Activated CD4-positive, alpha-beta T cell treated with anti-CD3 and anti-CD28 coated beads for 36 hours (primary cell): ENCODE measurements around the gene MLLT1. TPM values are rescaled to one million over a fixed set of nuclear protein-coding genes. Genes with fewer than 3 reads are reported as not detected.

Experiments used
- ATAC-seq: fragments of 200-7000 bp; cut with Tn5 transposase; one replicate; pipeline ENCODE4 v1.10.0; 2021; ENCODE audit warnings: mild to moderate bottlenecking, moderate library complexity
- CTCF ChIA-PET: fragments of 350-600 bp; sonication (Branson Sonifier 250); formaldehyde crosslinking; loops from one replicate; lab custom pipeline; 2021; ENCODE audit warnings: antibody characterized with exemption; lab: Charles Lee
- POLR2A ChIA-PET: fragments of 350-600 bp; sonication (Branson Sonifier 250); formaldehyde crosslinking; loops from one replicate; lab custom pipeline; 2021; ENCODE audit warnings: antibody characterized with exemption, inconsistent platforms; lab: Charles Lee
- DNase-seq: peaks from one replicate; pipeline ENCODE4 v3.0.0-alpha.2; 2020
- H3K27ac Mint-ChIP-seq: one replicate; pipeline ENCODE4 v1.8.0; 2021; ENCODE audit warnings: mixed read lengths
- H3K27me3 Mint-ChIP-seq: one replicate; pipeline ENCODE4 v1.8.0; 2021; ENCODE audit warnings: mixed read lengths
- H3K36me3 Mint-ChIP-seq: one replicate; pipeline ENCODE4 v1.8.0; 2021; ENCODE audit warnings: low read depth, mixed read lengths
- H3K4me1 Mint-ChIP-seq: one replicate; pipeline ENCODE4 v1.8.0; 2021; ENCODE audit warnings: mixed read lengths
- H3K4me3 Mint-ChIP-seq: one replicate; pipeline ENCODE4 v1.8.0; 2021; ENCODE audit warnings: mild to moderate bottlenecking, moderate library complexity, mixed read lengths
- H3K9me3 Mint-ChIP-seq: one replicate; pipeline ENCODE4 v1.8.0; 2021; ENCODE audit warnings: low read depth, mixed read lengths
- intact Hi-C, 2 experiments: fragments of 100-400 bp; cut with DNase I in 1 of 2; cut with micrococcal nuclease in 1 of 2; formaldehyde crosslinking; loops; one replicate each; pipeline versions ENCODE4 v1.14.2 to v1.15.1; 2022 to 2024; cut with DNase I, micrococcal nuclease
- total RNA-seq, 2 experiments: library from RNA; stranded (reverse); gene quantifications; one replicate each; pipeline ENCODE4 v1.2.3, GENCODE V29; 2021

MLLT1 gene
- total RNA-seq, 2 experiments from 2014 or later: 45.0 to 46.6 TPM

DNA sequence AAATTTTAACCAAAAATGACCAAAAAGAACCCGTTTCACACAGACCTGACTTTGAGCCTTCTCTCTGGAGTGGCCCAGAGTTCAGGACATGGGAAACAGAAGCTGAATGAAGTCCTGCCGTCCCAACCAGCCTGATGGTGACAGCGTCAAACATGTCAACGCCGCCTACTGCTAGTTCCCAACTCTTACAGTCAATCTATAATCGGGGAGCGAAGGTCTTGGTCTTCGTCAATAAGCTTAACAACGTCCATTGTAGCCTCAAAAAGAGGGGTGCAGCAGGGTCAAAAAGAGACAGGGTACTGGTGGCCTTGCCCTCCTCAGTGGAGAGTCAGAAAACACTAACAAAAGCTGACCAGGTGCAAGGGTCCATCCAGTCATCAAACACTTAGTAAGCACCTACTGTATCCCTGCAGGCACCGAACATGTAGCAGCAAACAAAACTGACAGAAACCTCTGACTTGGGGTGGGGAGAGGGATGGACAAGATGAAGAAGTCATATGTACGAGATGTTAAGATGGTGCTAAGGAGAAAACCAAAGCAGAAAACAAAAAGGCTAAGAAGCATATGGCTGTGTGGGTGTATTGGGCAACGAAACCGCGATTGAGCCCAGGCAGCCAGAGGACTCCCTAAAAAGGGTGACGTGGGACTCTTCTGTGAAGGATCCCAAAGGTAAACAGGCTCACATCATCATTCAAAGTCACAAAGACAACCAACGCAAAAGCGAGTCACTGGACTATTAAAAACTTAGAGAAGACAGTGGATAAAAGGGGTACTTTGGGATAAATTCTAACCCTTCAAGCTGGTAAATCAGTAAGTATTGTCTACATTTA lies 12.0 kb downstream of the MLLT1 start:
- CTCF ChIA-PET: no interaction called here

DNA sequence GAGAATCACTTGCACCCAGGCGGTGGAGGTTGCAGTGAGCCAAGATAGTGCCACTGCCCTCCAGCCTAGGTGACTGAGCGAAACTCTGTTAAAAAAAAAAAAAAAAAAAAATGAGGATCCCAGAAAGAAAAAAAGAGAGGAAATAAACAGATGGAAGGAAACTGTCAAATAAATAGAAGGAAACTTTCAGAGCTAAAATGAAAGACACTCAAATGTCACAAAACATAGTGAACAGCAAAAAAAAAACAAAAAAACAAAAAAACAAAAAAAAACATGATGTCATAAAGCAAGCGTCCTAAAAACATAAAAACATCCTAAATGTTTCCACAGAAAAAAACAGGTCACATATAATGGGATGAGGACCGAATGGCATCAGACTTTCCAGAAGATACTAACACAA lies 15.0 kb downstream of the MLLT1 start:
- Mint-ChIP-seq H3K36me3 (peaks cover 24% of the 10 kb centered on the region), H3K27ac (no peak overlapping the region), H3K27me3 (no peaks in the 10 kb centered on the region), H3K4me3 (no peak overlapping the region), H3K9me3 (no peaks in the 10 kb centered on the region), H3K4me1 (peaks cover 6% of the 10 kb centered on the region)
- DNase-seq: no peak
- ChIA-PET CTCF (interaction anchor here (0.7 kb wide), 1 partner anchor 172 kb away, joined by 6 read pairs; no protein-coding TSS in a partner anchor), POLR2A (no interaction called here)
- ATAC-seq: no peak
- intact Hi-C loops: loop anchor here in 1 of 2 experiments (10.0 kb wide), 1 partner anchor 60 kb away; no protein-coding TSS in a partner anchor

More for the DNA sequence above, 12.0 kb downstream of the MLLT1 start:
- Mint-ChIP-seq H3K4me1 (peaks cover 16% of the 10 kb centered on the region), H3K36me3 (peaks cover 34% of the 10 kb centered on the region), H3K27ac (no peak overlapping the region), H3K9me3 (no peaks in the 10 kb centered on the region), H3K27me3 (no peaks in the 10 kb centered on the region), H3K4me3 (no peak overlapping the region)
- POLR2A ChIA-PET: no interaction called here
- ATAC-seq: no peak
- no peak for DNase-seq
- intact Hi-C loops: loop anchor here in 1 of 2 experiments (10.0 kb wide), 1 partner anchor 57 kb away; no protein-coding TSS in a partner anchor

DNA sequence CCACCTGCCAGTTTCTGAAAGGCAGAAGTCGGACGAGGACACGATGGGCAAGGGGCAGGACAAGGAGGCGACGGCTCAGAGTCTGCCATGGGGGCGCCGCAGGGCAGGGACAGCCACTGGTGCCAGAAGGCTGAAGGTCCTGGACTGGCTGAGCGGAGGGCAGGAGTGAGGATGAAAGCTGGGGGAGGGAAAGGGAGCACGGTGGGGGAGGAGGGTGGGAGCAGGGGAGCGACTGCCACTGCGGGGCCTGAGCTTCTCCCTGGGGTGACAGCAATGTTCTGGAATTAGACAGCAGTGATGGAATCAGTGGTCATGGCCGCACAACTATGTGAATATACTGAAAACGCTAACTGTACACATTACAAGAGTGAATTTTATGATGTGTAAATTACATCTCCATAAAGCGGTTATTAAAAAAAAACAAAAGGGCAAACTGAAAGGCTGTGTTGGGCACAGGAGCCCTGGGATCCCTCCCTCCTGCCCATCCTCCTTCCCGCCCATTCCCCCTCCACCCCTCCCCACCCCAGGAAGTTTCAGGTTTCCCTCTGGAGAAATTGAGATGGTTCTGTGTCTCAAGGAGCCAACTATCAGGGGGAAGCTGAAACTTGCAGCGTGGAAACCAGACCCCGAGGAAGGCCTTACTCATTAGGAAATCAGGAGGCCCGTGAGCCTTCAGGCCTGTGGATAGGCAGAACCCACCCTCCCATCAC lies 15.9 kb downstream of the MLLT1 start:
- intact Hi-C loops: loop anchor here in 1 of 2 experiments (10.0 kb wide), 1 partner anchor 61 kb away; no protein-coding TSS in a partner anchor
- Mint-ChIP-seq H3K4me1 (peaks cover 6% of the 10 kb centered on the region), H3K27ac (no peak overlapping the region), H3K27me3 (no peaks in the 10 kb centered on the region), H3K9me3 (no peaks in the 10 kb centered on the region), H3K36me3 (peaks cover 23% of the 10 kb centered on the region), H3K4me3 (no peak overlapping the region)
- CTCF ChIA-PET: no interaction called here
- DNase-seq (no peak), ATAC-seq (no peak)
- POLR2A ChIA-PET: no interaction called here

DNA sequence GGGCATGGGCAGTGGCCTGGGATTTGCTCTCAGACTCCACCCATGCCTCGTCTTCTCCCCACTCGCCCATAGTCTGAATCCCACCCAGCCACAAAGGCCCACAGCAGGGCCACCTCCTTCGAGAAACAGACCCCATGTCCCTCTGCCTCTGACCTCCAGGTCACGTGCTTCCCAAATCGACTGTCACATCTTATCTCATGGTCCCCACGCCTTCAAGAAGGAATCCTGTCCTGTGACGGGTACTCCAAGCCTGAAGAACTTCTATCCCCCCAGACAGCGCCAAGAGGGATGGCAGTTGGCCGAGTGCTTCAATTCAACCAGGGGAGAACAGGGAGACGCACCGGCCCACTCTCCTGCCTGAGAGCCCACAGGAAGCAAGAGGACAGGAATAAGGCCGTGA lies 16.5 kb downstream of the MLLT1 start:
- peaks cover 6% of the 10 kb centered on the region for H3K4me1 Mint-ChIP-seq
- H3K27me3 Mint-ChIP-seq: no peaks in the 10 kb centered on the region
- no peaks in the 10 kb centered on the region for H3K9me3 Mint-ChIP-seq
- H3K27ac Mint-ChIP-seq: no peak overlapping the region
- ChIA-PET CTCF (interaction anchor here (0.6 kb wide), 1 partner anchor 190 kb away, joined by 4 read pairs; no protein-coding TSS in a partner anchor), POLR2A (no interaction called here)
- ATAC-seq (no peak), DNase-seq (no peak)
- intact Hi-C loops: loop anchor here in 1 of 2 experiments (10.0 kb wide), 1 partner anchor 61 kb away; no protein-coding TSS in a partner anchor
- H3K4me3 Mint-ChIP-seq: no peak overlapping the region
- peaks cover 29% of the 10 kb centered on the region for H3K36me3 Mint-ChIP-seq

DNA sequence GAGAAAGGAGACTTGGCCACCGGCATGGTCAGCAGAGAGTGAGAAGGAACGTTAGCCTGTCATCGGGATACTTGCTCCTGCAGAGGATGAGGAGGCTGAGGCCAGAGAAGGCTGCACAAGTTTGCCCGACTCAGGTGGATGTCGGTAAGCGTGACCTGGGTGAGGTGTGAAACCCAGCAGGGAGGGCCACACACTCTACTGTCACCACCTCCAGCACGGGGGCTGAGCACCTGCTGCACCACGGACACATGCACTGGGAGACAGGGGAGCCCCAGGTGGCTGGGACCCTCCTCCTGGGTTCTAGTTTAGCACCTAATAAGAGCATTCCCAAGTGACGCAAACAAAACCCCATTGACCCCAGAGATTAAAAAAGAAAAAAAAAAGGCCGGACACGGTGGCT lies 17.3 kb downstream of the MLLT1 start:
- Mint-ChIP-seq H3K27me3 (no peaks in the 10 kb centered on the region), H3K9me3 (no peaks in the 10 kb centered on the region), H3K4me3 (no peak overlapping the region), H3K4me1 (peaks cover 6% of the 10 kb centered on the region), H3K27ac (no peak overlapping the region), H3K36me3 (peaks cover 35% of the 10 kb centered on the region)
- ChIA-PET CTCF (interaction anchor here (0.6 kb wide), 1 partner anchor 189 kb away, joined by 4 read pairs; no protein-coding TSS in a partner anchor), POLR2A (no interaction called here)
- no peak for DNase-seq
- no peak for ATAC-seq
- intact Hi-C loops: loop anchor here in 1 of 2 experiments (10.0 kb wide), 1 partner anchor 62 kb away; no protein-coding TSS in a partner anchor

DNA sequence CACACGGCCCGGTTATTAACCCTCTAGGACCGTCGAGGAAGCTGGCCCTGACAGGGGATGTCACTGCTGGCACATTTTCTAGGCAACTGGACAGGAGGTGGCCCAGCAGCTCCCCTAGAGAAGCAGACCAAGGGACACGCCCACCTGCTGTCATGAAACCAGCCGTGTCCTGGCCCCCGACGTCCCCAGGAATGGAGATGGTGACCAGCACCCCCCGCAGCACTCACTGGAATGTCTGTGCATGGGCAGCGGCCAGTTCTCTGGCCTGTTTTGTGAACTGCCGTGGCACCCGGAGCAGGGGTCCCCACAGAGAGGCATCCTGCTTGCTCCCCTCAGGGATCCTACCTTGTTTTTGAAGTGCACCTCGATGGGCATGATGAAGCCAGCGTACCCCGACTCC lies 17.9 kb downstream of the MLLT1 start:
- Mint-ChIP-seq H3K27ac (no peak overlapping the region), H3K9me3 (no peaks in the 10 kb centered on the region), H3K4me1 (peaks cover 6% of the 10 kb centered on the region), H3K36me3 (peaks cover 37% of the 10 kb centered on the region), H3K27me3 (no peaks in the 10 kb centered on the region), H3K4me3 (no peak overlapping the region)
- ATAC-seq (no peak), DNase-seq (no peak)
- ChIA-PET POLR2A (no interaction called here), CTCF (no interaction called here)
- intact Hi-C loops: loop anchor here in 1 of 2 experiments (10.0 kb wide), 1 partner anchor 63 kb away; no protein-coding TSS in a partner anchor

DNA sequence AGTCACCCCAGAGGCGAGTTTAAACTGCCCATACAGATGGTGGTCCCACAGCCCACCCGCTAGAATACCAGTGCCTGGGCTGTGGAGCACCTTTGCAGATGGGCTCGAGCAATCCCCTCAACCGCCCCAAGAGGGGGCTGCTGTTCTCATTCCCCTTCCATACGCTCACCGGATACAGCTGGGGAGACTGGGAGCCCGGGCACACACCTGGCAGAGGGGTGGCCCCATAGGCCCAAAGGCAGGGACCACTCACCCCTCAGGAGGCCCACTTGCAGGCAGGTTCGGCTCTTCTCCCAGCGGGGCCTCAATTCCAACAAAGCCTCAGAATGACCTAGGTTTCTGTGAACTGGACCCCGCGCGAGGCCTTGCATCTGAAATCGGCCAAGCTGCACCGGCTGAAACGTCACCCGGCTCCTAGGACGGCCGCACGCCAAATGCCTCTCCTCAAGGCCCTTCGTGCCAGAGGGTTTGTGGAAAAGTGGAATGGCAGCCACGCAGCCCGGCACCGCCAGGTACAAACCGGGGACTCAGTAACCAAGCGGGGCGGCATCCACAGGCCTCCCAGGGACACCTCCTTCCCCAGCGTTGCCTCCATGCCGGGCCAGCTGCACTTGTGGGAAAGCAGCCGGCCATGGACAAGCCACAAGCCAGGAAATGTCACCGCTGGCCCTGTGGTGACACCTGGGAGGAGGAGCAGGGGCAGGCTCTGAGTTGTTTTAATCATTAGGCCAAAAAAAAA lies 18.7 kb downstream of the MLLT1 start:
- H3K4me1 Mint-ChIP-seq: peaks cover 6% of the 10 kb centered on the region
- ChIA-PET POLR2A (no interaction called here), CTCF (no interaction called here)
- peak; percentile 85 for ATAC-seq
- H3K36me3 Mint-ChIP-seq: peaks cover 34% of the 10 kb centered on the region
- no peaks in the 10 kb centered on the region for H3K9me3 Mint-ChIP-seq
- intact Hi-C loops: loop anchor here in 1 of 2 experiments (10.0 kb wide), 1 partner anchor 64 kb away; no protein-coding TSS in a partner anchor
- no peak overlapping the region for H3K4me3 Mint-ChIP-seq
- peak; percentile 60 for DNase-seq
- no peak overlapping the region for H3K27ac Mint-ChIP-seq
- no peaks in the 10 kb centered on the region for H3K27me3 Mint-ChIP-seq

DNA sequence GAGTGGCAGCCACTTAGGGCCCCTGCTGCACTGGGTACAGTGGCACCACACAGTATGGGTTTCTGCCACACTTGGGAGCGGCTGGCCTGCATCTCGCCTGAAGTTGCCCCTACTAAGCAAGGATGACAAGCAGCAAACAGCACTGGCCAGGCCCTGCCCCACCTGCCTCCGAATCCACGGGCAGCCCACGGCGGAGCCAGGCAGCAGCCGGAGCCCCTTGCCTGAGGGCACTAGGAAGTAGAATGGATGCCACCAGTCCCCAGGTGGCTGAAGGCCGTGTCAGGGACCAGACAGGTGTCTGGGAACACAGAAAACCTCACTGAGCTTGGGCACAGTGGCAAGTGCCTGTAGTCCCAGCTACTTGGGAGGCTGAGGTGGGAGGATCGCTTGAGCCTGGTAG lies 19.4 kb downstream of the MLLT1 start:
- no peak for ATAC-seq

DNA sequence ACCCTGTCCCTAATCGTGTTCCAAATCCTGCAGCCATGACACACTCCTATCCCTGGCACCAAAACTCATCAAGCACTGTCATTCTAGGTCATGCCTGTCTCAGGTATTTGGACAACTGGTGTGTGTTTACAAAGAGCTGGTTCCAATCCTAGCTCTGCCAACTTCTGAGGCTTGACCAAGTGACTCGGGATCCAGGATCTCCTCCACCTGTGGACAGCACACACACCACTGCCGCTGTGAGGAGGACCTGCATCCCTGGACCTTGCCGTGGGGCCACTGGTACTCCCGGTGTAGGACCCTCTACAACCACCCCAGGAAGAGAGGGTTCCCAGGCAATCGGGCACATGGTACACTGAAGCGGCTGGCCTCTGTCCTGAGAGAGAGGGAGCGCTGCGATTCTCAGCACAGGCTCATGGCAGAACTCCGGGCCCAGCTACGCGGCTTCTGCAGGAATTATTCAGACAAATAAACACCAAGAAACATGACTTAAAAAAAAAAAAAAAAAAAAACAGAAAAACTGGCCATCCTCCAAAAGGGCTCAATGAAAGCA lies 20.4 kb downstream of the MLLT1 start:
- H3K4me3 Mint-ChIP-seq: no peak overlapping the region
- H3K27ac Mint-ChIP-seq: no peak overlapping the region
- no peaks in the 10 kb centered on the region for H3K9me3 Mint-ChIP-seq
- DNase-seq: no peak
- POLR2A ChIA-PET: no interaction called here
- H3K36me3 Mint-ChIP-seq: peaks cover 31% of the 10 kb centered on the region
- no peak for ATAC-seq
- no peaks in the 10 kb centered on the region for H3K27me3 Mint-ChIP-seq
- intact Hi-C loops: no loop called here
- CTCF ChIA-PET: interaction anchor here (1.3 kb wide), 1 partner anchor 12 kb away, joined by 5 read pairs; no protein-coding TSS in a partner anchor
- peaks cover 6% of the 10 kb centered on the region for H3K4me1 Mint-ChIP-seq

More for the DNA sequence above, 19.4 kb downstream of the MLLT1 start:
- intact Hi-C loops: loop anchor here in 1 of 2 experiments (10.0 kb wide), 1 partner anchor 64 kb away; no protein-coding TSS in a partner anchor
- ChIA-PET CTCF (no interaction called here), POLR2A (interaction anchor here (0.6 kb wide), 1 partner anchor 12 kb away, joined by 3 read pairs; no protein-coding TSS in a partner anchor)
- DNase-seq: no peak
- Mint-ChIP-seq H3K9me3 (no peaks in the 10 kb centered on the region), H3K4me3 (no peak overlapping the region), H3K27ac (no peak overlapping the region), H3K36me3 (peaks cover 33% of the 10 kb centered on the region), H3K27me3 (no peaks in the 10 kb centered on the region), H3K4me1 (peaks cover 6% of the 10 kb centered on the region)

DNA sequence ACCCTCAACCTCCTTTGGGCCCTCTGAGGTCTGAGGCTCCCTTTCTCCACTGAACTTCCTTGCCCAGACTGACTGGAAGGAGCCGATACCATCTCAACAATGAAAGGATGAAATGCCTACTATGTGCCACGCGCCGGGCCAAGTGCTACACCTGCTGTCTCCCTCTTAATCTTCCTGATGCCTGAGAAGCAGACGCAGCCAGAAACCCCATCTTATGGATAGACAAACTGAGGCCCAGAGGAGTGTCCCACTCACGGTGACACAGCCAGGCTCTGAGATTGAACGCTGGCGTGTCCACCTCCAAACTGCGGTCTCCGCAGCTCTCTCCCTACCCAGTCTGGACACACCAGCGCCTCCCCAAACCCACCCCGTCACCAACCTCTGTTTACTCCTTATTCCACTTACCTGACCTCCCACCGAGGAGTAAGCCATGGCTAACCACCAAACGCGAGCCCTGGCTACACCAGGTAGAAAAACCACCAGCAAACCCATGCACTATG lies 20.9 kb downstream of the MLLT1 start:
- peaks cover 31% of the 10 kb centered on the region for H3K36me3 Mint-ChIP-seq
- POLR2A ChIA-PET: no interaction called here
- no peak overlapping the region for H3K27ac Mint-ChIP-seq
- no peak for DNase-seq
- H3K9me3 Mint-ChIP-seq: no peaks in the 10 kb centered on the region
- no peak overlapping the region for H3K4me3 Mint-ChIP-seq
- ATAC-seq: no peak
- CTCF ChIA-PET: interaction anchor here (1.0 to 1.3 kb wide), 2 partner anchors 13 to 30 kb away, joined by 3 to 5 read pairs; no protein-coding TSS in a partner anchor
- peaks cover 6% of the 10 kb centered on the region for H3K4me1 Mint-ChIP-seq
- no peaks in the 10 kb centered on the region for H3K27me3 Mint-ChIP-seq
- intact Hi-C loops: no loop called here
